GM23338 (cell line): ENCODE results near the gene NR2C2AP. TPM values are rescaled to one million over a fixed set of nuclear protein-coding genes. Genes with fewer than 3 reads are reported as not detected.

Experiments
- polyA plus RNA-seq: library from polyadenylated mRNA; unstranded; fragments of >200 nt; fragmentation: Nextera tagmentation; extraction: Ambion mirVana; gene quantifications from 2 replicates; pipeline ENCODE4 v1.2.1, GENCODE V29; 2016
- small RNA-seq: library from RNA; depleted of rRNA; stranded (forward); fragments of <200 nt; gene quantifications from one replicate; pipeline ENCODE3, GENCODE V24; 2014; ENCODE audit warnings: low replicate concordance
- total RNA-seq: library from RNA; depleted of rRNA; stranded (reverse); fragments of >200 nt; shearing (Covaris generic); gene quantifications from 2 replicates; pipeline ENCODE4 v1.2.3, GENCODE V29; 2014; rRNA removed

The NR2C2AP gene
- total and polyA plus RNA-seq, 2 experiments from 2014 or later = 14.4 to 25.7 TPM

Small RNAs within 50 kb of the gene (small RNA-seq; reads per million reads assigned to genes)
- gene RNU6-1028P = not detected

Other genes with a start within 250 kb of the NR2C2AP start
- gene SUGP2, start 169.9 kb downstream of the NR2C2AP start, total RNA-seq = 86.5 and 102 TPM in 2 replicates
- 99.3 and 109 TPM in 2 replicates for gene SUGP2, start 169.9 kb downstream of the NR2C2AP start, polyA plus RNA-seq
- gene ARMC6, start 169.8 kb downstream of the NR2C2AP start, total RNA-seq = 95.1 and 112 TPM in 2 replicates
- gene ARMC6, start 169.8 kb downstream of the NR2C2AP start, polyA plus RNA-seq = 40.9 and 45.0 TPM in 2 replicates
- gene SLC25A42, start 139.4 kb downstream of the NR2C2AP start, total RNA-seq = 5.7 and 7.3 TPM in 2 replicates
- 7.3 and 7.6 TPM in 2 replicates for gene SLC25A42, start 139.4 kb downstream of the NR2C2AP start, polyA plus RNA-seq
- 59.3 and 59.5 TPM in 2 replicates for gene TMEM161A, start 64.9 kb downstream of the NR2C2AP start, total RNA-seq
- 38.0 and 38.9 TPM in 2 replicates for gene TMEM161A, start 64.9 kb downstream of the NR2C2AP start, polyA plus RNA-seq
- gene MEF2B, start 33.2 kb downstream of the NR2C2AP start, total RNA-seq = 3.0 and 8.3 TPM in 2 replicates
- 7.4 and 8.1 TPM in 2 replicates for gene MEF2B, start 33.2 kb downstream of the NR2C2AP start, polyA plus RNA-seq
- gene BORCS8, start 11.3 kb downstream of the NR2C2AP start, total RNA-seq = 16.4 and 18.8 TPM in 2 replicates
- 13.8 and 15.1 TPM in 2 replicates for gene BORCS8, start 11.3 kb downstream of the NR2C2AP start, polyA plus RNA-seq
- 54.3 and 58.1 TPM in 2 replicates for gene RFXANK, start 11.2 kb downstream of the NR2C2AP start, total RNA-seq
- gene RFXANK, start 11.2 kb downstream of the NR2C2AP start, polyA plus RNA-seq = 124 and 129 TPM in 2 replicates
- 8.0 and 9.4 TPM in 2 replicates for gene NCAN, start 8.5 kb upstream of the NR2C2AP start, total RNA-seq
- gene NCAN, start 8.5 kb upstream of the NR2C2AP start, polyA plus RNA-seq = 1.8 and 2.2 TPM in 2 replicates
- 2.6 and 3.9 TPM in 2 replicates for gene TM6SF2, start 69.9 kb upstream of the NR2C2AP start, total RNA-seq
- gene TM6SF2, start 69.9 kb upstream of the NR2C2AP start, polyA plus RNA-seq = 4.2 and 4.4 TPM in 2 replicates
- gene SUGP1, start 117.1 kb upstream of the NR2C2AP start, total RNA-seq = 31.0 and 38.6 TPM in 2 replicates
- 61.6 and 63.2 TPM in 2 replicates for gene SUGP1, start 117.1 kb upstream of the NR2C2AP start, polyA plus RNA-seq
- 36.0 and 62.2 TPM in 2 replicates for gene MAU2, start 117.4 kb upstream of the NR2C2AP start, total RNA-seq
- gene MAU2, start 117.4 kb upstream of the NR2C2AP start, polyA plus RNA-seq = 18.9 and 20.5 TPM in 2 replicates
- 123 and 151 TPM in 2 replicates for gene GATAD2A, start 202.3 kb upstream of the NR2C2AP start, total RNA-seq
- 40.0 and 49.2 TPM in 2 replicates for gene GATAD2A, start 202.3 kb upstream of the NR2C2AP start, polyA plus RNA-seq